B cell (primary cell): ENCODE measurements around the gene PCDH9. TPM values are rescaled to one million over a fixed set of nuclear protein-coding genes. Genes with fewer than 3 reads are reported as not detected.

Source experiments
- ATAC-seq: fragments of 200-7000 bp; cut with Tn5 transposase; one replicate; pipeline ENCODE4 v1.10.0; 2021; ENCODE audit warnings: low read depth, mild to moderate bottlenecking, moderate number of reproducible peaks, moderate library complexity
- CTCF ChIA-PET: fragments of 350-600 bp; sonication (Branson Sonifier 250); formaldehyde crosslinking; loops from one replicate; lab custom pipeline; 2021; ENCODE audit warnings: antibody characterized with exemption, inconsistent platforms; lab: Charles Lee
- POLR2A ChIA-PET: fragments of 350-600 bp; sonication (Branson Sonifier 250); formaldehyde crosslinking; loops from one replicate; lab custom pipeline; 2021; ENCODE audit warnings: antibody characterized with exemption; lab: Charles Lee
- DNase-seq: peaks from one replicate; pipeline ENCODE4 v3.0.0; 2013
- H2AFZ ChIP-seq: 2 replicates; pipeline ENCODE4 v1.6.1; 2012; ENCODE audit warnings: mild to moderate bottlenecking, low read depth, low read length; ENCODE audit not compliant: insufficient read depth, poor library complexity, severe bottlenecking
- H3K27ac ChIP-seq, 2 donors: 1 replicate in 1 of 2; 2 replicates in 1 of 2; pipeline ENCODE4 v1.5.1; 2012 to 2013; ENCODE audit warnings: low read length in 2 of 2, mild to moderate bottlenecking in 2 of 2, moderate library complexity in 1 of 2
- H3K27me3 ChIP-seq, 4 experiments: fragments of 200-600 bp in 1 of 4; sonication (generic) in 1 of 4; replicated peaks in 1 of 4; 1 replicate in 2 of 4; 2 replicates in 2 of 4; pipeline versions ENCODE4 v1.6.1 to v1.7.0; 2013 to 2016; ENCODE audit warnings: low read length in 3 of 4, mild to moderate bottlenecking in 2 of 4, mixed read lengths in 1 of 4, moderate library complexity in 1 of 4; ENCODE audit not compliant: insufficient read depth in 4 of 4, control insufficient read depth in 3 of 4; ENCODE audit errors: control extremely low read depth in 1 of 4
- H3K36me3 ChIP-seq, 2 experiments: replicated peaks in 1 of 2; 1 replicate in 1 of 2; 2 replicates in 1 of 2; pipeline versions ENCODE4 v1.6.1 to v1.7.1; 2013; ENCODE audit warnings: low read length in 1 of 2; ENCODE audit not compliant: insufficient read depth in 2 of 2, control insufficient read depth in 1 of 2; ENCODE audit errors: control extremely low read depth in 1 of 2, extremely low read depth in 1 of 2
- H3K4me1 ChIP-seq, 2 donors: fragments of 200-600 bp in 1 of 2; sonication (generic) in 1 of 2; 1 replicate in 1 of 2; 2 replicates in 1 of 2; pipeline versions ENCODE4 v1.5.1 to v1.6.1; 2013 to 2017; ENCODE audit warnings: low read length in 2 of 2; ENCODE audit not compliant: control insufficient read depth in 2 of 2, insufficient read depth in 2 of 2
- H3K4me2 ChIP-seq: replicated peaks from 2 replicates; pipeline ENCODE3; 2012; ENCODE audit warnings: mild to moderate bottlenecking, low read depth, low read length; ENCODE audit not compliant: poor library complexity, severe bottlenecking
- H3K4me3 ChIP-seq, 5 experiments: fragments of 200-600 bp in 1 of 5; sonication (generic) in 1 of 5; 1 replicate in 3 of 5; 2 replicates in 2 of 5; pipeline versions ENCODE4 v1.5.1 to v1.7.0; 2011 to 2016; ENCODE audit warnings: low read length in 4 of 5, mild to moderate bottlenecking in 4 of 5, low read depth in 2 of 5, control low read depth in 1 of 5, moderate library complexity in 1 of 5; ENCODE audit not compliant: insufficient read depth in 1 of 5; ENCODE audit errors: control extremely low read depth in 1 of 5, extremely low read depth in 1 of 5
- H3K79me2 ChIP-seq: fragments of 200-600 bp; sonication (generic); one replicate; pipeline ENCODE4 v1.6.0; 2016; ENCODE audit warnings: low read length; ENCODE audit not compliant: control insufficient read depth, insufficient read depth
- H3K9ac ChIP-seq: fragments of 200-600 bp; sonication (generic); 2 replicates; pipeline ENCODE4 v1.6.1; 2017; ENCODE audit warnings: mild to moderate bottlenecking, low read length, moderate library complexity
- H3K9me3 ChIP-seq, 3 donors: one replicate each; pipeline versions ENCODE4 v1.6.1 to v1.7.1; 2013; ENCODE audit warnings: low read length in 2 of 3; ENCODE audit not compliant: control insufficient read depth in 2 of 3, insufficient read depth in 1 of 3; ENCODE audit errors: control extremely low read depth in 1 of 3
- H4K20me1 ChIP-seq: 2 replicates; pipeline ENCODE4 v1.6.0; 2012; ENCODE audit warnings: mild to moderate bottlenecking, low read length; ENCODE audit not compliant: insufficient read depth, control insufficient read depth, poor library complexity, severe bottlenecking
- H3K27ac Mint-ChIP-seq: one replicate; pipeline ENCODE4 v1.8.0; 2021; ENCODE audit warnings: mixed read lengths
- H3K27me3 Mint-ChIP-seq: one replicate; pipeline ENCODE4 v1.8.0; 2021; ENCODE audit warnings: mixed read lengths
- H3K4me1 Mint-ChIP-seq: one replicate; pipeline ENCODE4 v1.8.0; 2021; ENCODE audit warnings: mixed read lengths
- H3K4me3 Mint-ChIP-seq: one replicate; pipeline ENCODE4 v1.8.0; 2021; ENCODE audit warnings: mixed read lengths
- H3K9me3 Mint-ChIP-seq: one replicate; pipeline ENCODE4 v1.8.0; 2022; ENCODE audit warnings: mixed read lengths; ENCODE audit not compliant: insufficient read depth
- EZH2 ChIP-seq: IDR thresholded peaks from 2 replicates; pipeline ENCODE4 v1.6.1; 2012; ENCODE audit warnings: borderline replicate concordance, low read depth, mild to moderate bottlenecking, moderate library complexity, low read length; ENCODE audit not compliant: insufficient read depth, poor library complexity, severe bottlenecking
- WGBS: methylation state at CpG from one replicate; pipeline ENCODE4 v1.1.5; 2013; ENCODE audit warnings: missing lambda C conversion rate; ENCODE audit not compliant: insufficient coverage; 5-methylcytosine and 5-hydroxymethylcytosine counted together
- intact Hi-C: fragments of 100-400 bp; cut with micrococcal nuclease; formaldehyde crosslinking; loops from one replicate; pipeline ENCODE4 v1.10.0; 2022
- polyA plus RNA-seq: library from polyadenylated mRNA; depleted of rRNA; stranded (reverse); fragments of >200 nt; gene quantifications from 2 replicates; pipeline ENCODE4 v1.2.3, GENCODE V29; 2012
- total RNA-seq, 2 donors: library from RNA; stranded (reverse); fragments of 120-200 nt in 1 of 2; gene quantifications; 1 replicate in 1 of 2; 2 replicates in 1 of 2; pipeline versions ENCODE4 v1.2.3 to v1.2.4, GENCODE V29; 2013 to 2022
- TF ChIP-seq, protein P1 (sequence below): fragments of 200-600 bp; IDR thresholded peaks from one replicate; pipeline ENCODE4 v1.8.0; 2022; ENCODE audit warnings: antibody characterized with exemption, mild to moderate bottlenecking

PCDH9 gene
- total and polyA plus RNA-seq, 2 donors (not counting 1 experiment from before 2014, with no cell fraction given): 13.1 to 21.8 TPM

DNA sequence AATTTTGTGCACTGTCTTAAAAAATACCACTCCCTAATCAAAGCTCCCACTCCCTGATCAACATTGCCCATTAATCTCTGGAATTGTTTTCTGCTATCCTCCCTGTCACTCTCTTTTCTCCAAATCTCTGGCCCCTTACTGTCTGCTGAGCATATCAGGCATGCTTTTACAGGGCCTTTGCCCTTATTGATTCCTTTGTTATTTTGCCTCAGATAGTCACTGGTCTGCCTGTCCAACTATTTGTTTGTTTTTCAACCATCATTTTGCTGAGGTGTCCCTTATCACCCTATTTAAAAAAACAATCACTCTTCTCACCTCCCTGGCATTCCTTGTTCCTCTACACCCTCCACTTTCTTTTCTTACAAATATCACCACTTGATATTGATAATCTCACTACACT lies 153.0 kb downstream of the PCDH9 start:
- H3K4me1 Mint-ChIP-seq: peaks cover 13% of the 10 kb centered on the region
- no peak overlapping the region for H3K9ac ChIP-seq
- DNase-seq: no peak

DNA sequence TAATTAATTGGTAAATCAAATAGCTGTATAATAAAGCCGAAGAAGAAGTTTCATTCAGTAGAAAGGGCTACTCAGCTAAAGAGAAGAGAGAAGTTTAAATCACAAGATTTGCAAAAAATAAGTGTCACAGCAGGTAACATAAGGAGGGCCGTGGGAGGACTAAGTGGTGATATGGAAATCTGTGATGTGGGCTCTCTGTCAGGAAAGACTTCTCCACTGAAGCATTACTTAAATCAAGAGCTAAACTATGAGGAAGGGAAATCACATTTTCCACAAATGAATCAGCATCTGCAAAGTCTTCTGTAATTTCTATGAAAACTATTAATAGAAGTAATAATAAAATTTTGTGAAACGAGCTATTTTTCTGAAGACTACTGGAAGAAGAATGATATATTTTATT lies 153.8 kb downstream of the PCDH9 start:
- no peaks in the 10 kb centered on the region for H3K27me3 ChIP-seq
- H3K27ac Mint-ChIP-seq: no peak overlapping the region
- 100% methylated on average over 1 of the region's 3 CpGs for WGBS
- no peaks in the 10 kb centered on the region for H3K4me1 ChIP-seq
- no peak overlapping the region for H3K9ac ChIP-seq
- no peaks in the 10 kb centered on the region for H3K36me3 ChIP-seq
- no peak for TF ChIP-seq EZH2
- TF ChIP-seq, protein P1, sequence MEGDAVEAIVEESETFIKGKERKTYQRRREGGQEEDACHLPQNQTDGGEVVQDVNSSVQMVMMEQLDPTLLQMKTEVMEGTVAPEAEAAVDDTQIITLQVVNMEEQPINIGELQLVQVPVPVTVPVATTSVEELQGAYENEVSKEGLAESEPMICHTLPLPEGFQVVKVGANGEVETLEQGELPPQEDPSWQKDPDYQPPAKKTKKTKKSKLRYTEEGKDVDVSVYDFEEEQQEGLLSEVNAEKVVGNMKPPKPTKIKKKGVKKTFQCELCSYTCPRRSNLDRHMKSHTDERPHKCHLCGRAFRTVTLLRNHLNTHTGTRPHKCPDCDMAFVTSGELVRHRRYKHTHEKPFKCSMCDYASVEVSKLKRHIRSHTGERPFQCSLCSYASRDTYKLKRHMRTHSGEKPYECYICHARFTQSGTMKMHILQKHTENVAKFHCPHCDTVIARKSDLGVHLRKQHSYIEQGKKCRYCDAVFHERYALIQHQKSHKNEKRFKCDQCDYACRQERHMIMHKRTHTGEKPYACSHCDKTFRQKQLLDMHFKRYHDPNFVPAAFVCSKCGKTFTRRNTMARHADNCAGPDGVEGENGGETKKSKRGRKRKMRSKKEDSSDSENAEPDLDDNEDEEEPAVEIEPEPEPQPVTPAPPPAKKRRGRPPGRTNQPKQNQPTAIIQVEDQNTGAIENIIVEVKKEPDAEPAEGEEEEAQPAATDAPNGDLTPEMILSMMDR: no peak
- H3K4me1 Mint-ChIP-seq: peaks cover 16% of the 10 kb centered on the region
- DNase-seq (no peak), ATAC-seq (no peak)
- no peak overlapping the region for H3K4me3 Mint-ChIP-seq
- ChIA-PET POLR2A (no interaction called here), CTCF (no interaction called here)
- peaks cover 0 to 1% (median 0%) of the 10 kb centered on the region in 3 donors for H3K9me3 ChIP-seq
- no peaks in the 10 kb centered on the region for H3K27me3 Mint-ChIP-seq
- H3K9me3 Mint-ChIP-seq: no peaks in the 10 kb centered on the region
- intact Hi-C loops: no loop called here
- H3K79me2 ChIP-seq: no peaks in the 10 kb centered on the region
- no peak overlapping the region for H2AFZ ChIP-seq
- no peaks in the 10 kb centered on the region for H4K20me1 ChIP-seq
- H3K4me3 ChIP-seq: no peak overlapping the region
- no peak overlapping the region for H3K27ac ChIP-seq
- H3K4me2 ChIP-seq: no peak overlapping the region

More for the DNA sequence above, 153.0 kb downstream of the PCDH9 start:
- no peak for ATAC-seq
- Histone ChIP-seq H3K4me2 (no peak overlapping the region), H3K27ac (no peak overlapping the region), H3K79me2 (no peaks in the 10 kb centered on the region), H3K9me3 (peaks cover 0 to 1% (median 0%) of the 10 kb centered on the region in 3 donors), H3K27me3 (no peaks in the 10 kb centered on the region), H3K4me3 (no peak overlapping the region), H3K36me3 (no peaks in the 10 kb centered on the region), H3K4me1 (no peaks in the 10 kb centered on the region), H4K20me1 (no peaks in the 10 kb centered on the region), H2AFZ (no peak overlapping the region)
- intact Hi-C loops: no loop called here
- no peak overlapping the region for H3K4me3 Mint-ChIP-seq
- TF ChIP-seq EZH2: no peak
- TF ChIP-seq, protein P1: no peak
- ChIA-PET POLR2A (no interaction called here), CTCF (no interaction called here)
- no peak overlapping the region for H3K27ac Mint-ChIP-seq
- H3K27me3 Mint-ChIP-seq: no peaks in the 10 kb centered on the region
- no peaks in the 10 kb centered on the region for H3K9me3 Mint-ChIP-seq
